GM23338 (cell line): ENCODE data around the gene ZNF543. TPM values are rescaled to one million over a fixed set of nuclear protein-coding genes. Genes with fewer than 3 reads are reported as not detected.

Experiments used
- ATAC-seq: fragments of 200-7000 bp; cut with Tn5 transposase; 3 replicates; pipeline ENCODE4 v1.9.1; 2020
- DNase-seq: peaks from one replicate; pipeline ENCODE4 v3.0.0-alpha.2; 2015; ENCODE audit warnings: low spot score
- H2AFZ ChIP-seq: fragments of 200-600 bp; sonication (generic); 2 replicates; pipeline ENCODE4 v1.8.0; 2016; ENCODE audit warnings: antibody characterized with exemption, mild to moderate bottlenecking, moderate library complexity
- H3F3A ChIP-seq: fragments of 200-600 bp; sonication (generic); replicated peaks from 2 replicates; pipeline ENCODE4 v1.8.0; 2017; ENCODE audit warnings: antibody characterized with exemption, mixed run types, low read depth
- H3K27ac ChIP-seq: fragments of 200-600 bp; sonication (generic); 2 replicates; pipeline ENCODE4 v1.6.1; 2016; ENCODE audit warnings: low read depth
- H3K27me3 ChIP-seq: fragments of 200-600 bp; sonication (generic); 2 replicates; pipeline ENCODE4 v1.8.0; 2016; ENCODE audit warnings: mild to moderate bottlenecking, mixed run types, moderate library complexity; ENCODE audit not compliant: insufficient read depth
- H3K36me3 ChIP-seq: fragments of 200-600 bp; sonication (generic); 2 replicates; pipeline ENCODE4 v1.8.0; 2016; ENCODE audit warnings: mild to moderate bottlenecking; ENCODE audit not compliant: insufficient read depth
- H3K4me1 ChIP-seq: fragments of 200-600 bp; sonication (generic); 2 replicates; pipeline ENCODE4 v1.8.0; 2016; ENCODE audit warnings: mild to moderate bottlenecking, moderate library complexity; ENCODE audit not compliant: insufficient read depth
- H3K4me2 ChIP-seq: fragments of 200-600 bp; sonication (generic); 2 replicates; pipeline ENCODE4 v1.7.1; 2017; ENCODE audit warnings: mixed run types
- H3K4me3 ChIP-seq: fragments of 200-600 bp; sonication (generic); 2 replicates; pipeline ENCODE4 v1.6.1; 2016; ENCODE audit warnings: mixed run types
- H3K79me2 ChIP-seq: fragments of 200-600 bp; sonication (generic); replicated peaks from 2 replicates; pipeline ENCODE4 v1.8.0; 2017; ENCODE audit warnings: mild to moderate bottlenecking; ENCODE audit not compliant: insufficient read depth
- H3K9me2 ChIP-seq: fragments of 200-600 bp; sonication (generic); 2 replicates; pipeline ENCODE4 v1.8.0; 2017; ENCODE audit not compliant: insufficient read depth
- H4K20me1 ChIP-seq: fragments of 200-600 bp; sonication (generic); replicated peaks from 2 replicates; pipeline ENCODE4 v1.8.0; 2017; ENCODE audit warnings: mild to moderate bottlenecking; ENCODE audit not compliant: insufficient read depth
- H3K27ac Mint-ChIP-seq: 2 replicates; pipeline ENCODE4 v1.8.0; 2020; ENCODE audit warnings: inconsistent platforms, mild to moderate bottlenecking, moderate library complexity, mixed read lengths
- H3K27me3 Mint-ChIP-seq: 3 replicates; pipeline ENCODE4 v1.8.0; 2022; ENCODE audit warnings: low read depth, mild to moderate bottlenecking, moderate library complexity, mixed read lengths, inconsistent platforms; ENCODE audit not compliant: insufficient read depth, poor library complexity
- H3K36me3 Mint-ChIP-seq: 3 replicates; pipeline ENCODE4 v1.8.0; 2021; ENCODE audit warnings: low read depth, mild to moderate bottlenecking, inconsistent platforms, moderate library complexity, mixed read lengths
- H3K4me1 Mint-ChIP-seq: 3 replicates; pipeline ENCODE4 v1.8.0; 2020; ENCODE audit warnings: mild to moderate bottlenecking, inconsistent platforms, mixed read lengths
- H3K4me3 Mint-ChIP-seq: 3 replicates; pipeline ENCODE4 v1.8.0; 2021; ENCODE audit warnings: moderate library complexity, mild to moderate bottlenecking, inconsistent platforms, mixed read lengths
- H3K9me3 Mint-ChIP-seq: 3 replicates; pipeline ENCODE4 v1.8.0; 2020; ENCODE audit warnings: moderate library complexity, mild to moderate bottlenecking, inconsistent platforms, mixed read lengths
- JUNB ChIP-seq: IDR thresholded peaks from one replicate; pipeline ENCODE4 v1.6.1; 2016; ENCODE audit warnings: antibody characterized with exemption; ENCODE audit not compliant: unreplicated experiment
- NANOG ChIP-seq: IDR thresholded peaks from 2 replicates; pipeline ENCODE4 v1.6.1; 2016; ENCODE audit warnings: antibody characterized with exemption, borderline replicate concordance
- POLR2AphosphoS5 ChIP-seq: IDR thresholded peaks from 2 replicates; pipeline ENCODE4 v1.6.1; 2016; ENCODE audit warnings: antibody characterized with exemption, low read depth
- STAT1 ChIP-seq: IDR thresholded peaks from one replicate; pipeline ENCODE4 v1.6.1; 2016; ENCODE audit warnings: antibody characterized with exemption; ENCODE audit not compliant: unreplicated experiment
- ZNF331 ChIP-seq: fragments of 250-450 bp; sonication (Bioruptor Pico); IDR thresholded peaks from 2 replicates; pipeline ENCODE4 v1.5.0; 2020; ENCODE audit warnings: low read depth, mild to moderate bottlenecking, moderate library complexity
- polyA plus RNA-seq: library from polyadenylated mRNA; unstranded; fragments of >200 nt; fragmentation: Nextera tagmentation; extraction: Ambion mirVana; gene quantifications from 2 replicates; pipeline ENCODE4 v1.2.1, GENCODE V29; 2016
- total RNA-seq: library from RNA; depleted of rRNA; stranded (reverse); fragments of >200 nt; shearing (Covaris generic); gene quantifications from 2 replicates; pipeline ENCODE4 v1.2.3, GENCODE V29; 2014
- TF ChIP-seq, protein P1 (sequence below), 2 experiments: fragments of 200-600 bp in 1 of 2; sonication (generic) in 1 of 2; conservative IDR thresholded peaks; 2 replicates each; pipeline versions ENCODE4 v1.5.1 to v1.6.1; 2016 to 2017; ENCODE audit warnings: antibody characterized with exemption in 2 of 2, low read depth in 2 of 2, mild to moderate bottlenecking in 2 of 2, moderate library complexity in 1 of 2
- TF ChIP-seq, protein P2 (sequence below): fragments of 250-450 bp; sonication (Bioruptor Pico); IDR thresholded peaks from 2 replicates; pipeline ENCODE4 v1.5.0; 2020; ENCODE audit warnings: mild to moderate bottlenecking, moderate library complexity
- TF ChIP-seq, protein P3 (sequence below): IDR thresholded peaks from one replicate; pipeline ENCODE4 v1.6.1; 2018; ENCODE audit warnings: antibody characterized with exemption; ENCODE audit not compliant: unreplicated experiment

The ZNF543 gene
- total and polyA plus RNA-seq, 2 experiments from 2014 or later, result 2.4 to 10.3 TPM

DNA sequence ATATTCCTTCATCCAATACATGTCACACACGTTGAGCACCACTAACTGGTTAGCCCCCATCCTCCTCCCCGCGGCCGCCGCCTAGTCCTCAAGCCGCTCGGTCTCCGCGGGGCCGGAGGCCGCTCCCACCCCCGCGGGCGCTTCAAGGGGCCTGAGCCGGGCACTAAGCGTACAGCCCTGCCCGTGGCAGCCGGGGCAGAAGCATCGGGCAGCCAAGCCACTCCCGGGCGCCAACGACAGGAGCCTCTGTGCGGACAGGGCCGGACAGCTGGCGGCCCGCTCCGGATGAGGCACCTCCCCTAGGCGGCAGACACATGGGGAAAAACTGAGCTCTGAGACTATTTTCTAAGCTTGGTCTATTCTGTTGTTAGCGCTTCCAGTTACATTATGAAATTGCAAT is 2.8 kb upstream of the ZNF543 start:
- Histone ChIP-seq H3F3A (peaks cover 11% of the 10 kb centered on the region; the same call in 1 of the 2 replicates), H3K4me3 (peak overlapping the region; percentile 54), H3K27me3 (peaks cover 47% of the 10 kb centered on the region), H3K9me2 (no peaks in the 10 kb centered on the region), H3K4me1 (peaks cover 13% of the 10 kb centered on the region), H3K27ac (no peak overlapping the region), H3K36me3 (no peaks in the 10 kb centered on the region), H2AFZ (peak overlapping the region; percentile 86), H3K4me2 (peak overlapping the region; percentile 75), H4K20me1 (no peaks in the 10 kb centered on the region), H3K79me2 (peaks cover 17% of the 10 kb centered on the region)
- peaks cover 9% of the 10 kb centered on the region for H3K27me3 Mint-ChIP-seq
- no peaks in the 10 kb centered on the region for H3K9me3 Mint-ChIP-seq
- H3K36me3 Mint-ChIP-seq, result no peaks in the 10 kb centered on the region
- TF ChIP-seq NANOG, result no peak
- TF ChIP-seq, protein P1, sequence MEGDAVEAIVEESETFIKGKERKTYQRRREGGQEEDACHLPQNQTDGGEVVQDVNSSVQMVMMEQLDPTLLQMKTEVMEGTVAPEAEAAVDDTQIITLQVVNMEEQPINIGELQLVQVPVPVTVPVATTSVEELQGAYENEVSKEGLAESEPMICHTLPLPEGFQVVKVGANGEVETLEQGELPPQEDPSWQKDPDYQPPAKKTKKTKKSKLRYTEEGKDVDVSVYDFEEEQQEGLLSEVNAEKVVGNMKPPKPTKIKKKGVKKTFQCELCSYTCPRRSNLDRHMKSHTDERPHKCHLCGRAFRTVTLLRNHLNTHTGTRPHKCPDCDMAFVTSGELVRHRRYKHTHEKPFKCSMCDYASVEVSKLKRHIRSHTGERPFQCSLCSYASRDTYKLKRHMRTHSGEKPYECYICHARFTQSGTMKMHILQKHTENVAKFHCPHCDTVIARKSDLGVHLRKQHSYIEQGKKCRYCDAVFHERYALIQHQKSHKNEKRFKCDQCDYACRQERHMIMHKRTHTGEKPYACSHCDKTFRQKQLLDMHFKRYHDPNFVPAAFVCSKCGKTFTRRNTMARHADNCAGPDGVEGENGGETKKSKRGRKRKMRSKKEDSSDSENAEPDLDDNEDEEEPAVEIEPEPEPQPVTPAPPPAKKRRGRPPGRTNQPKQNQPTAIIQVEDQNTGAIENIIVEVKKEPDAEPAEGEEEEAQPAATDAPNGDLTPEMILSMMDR (conservative IDR thresholded peaks at IDR 0.05; ENCODE audit: low read depth in 2 of 2), result no peak
- H3K4me1 Mint-ChIP-seq, result peaks cover 16% of the 10 kb centered on the region; the same call in 2 of the 3 replicates
- peak overlapping the region; percentile 45; the same call in 2 of the 3 replicates for H3K4me3 Mint-ChIP-seq
- ATAC-seq (peak; percentile 49), DNase-seq (peak; percentile 66)
- no peak overlapping the region for H3K27ac Mint-ChIP-seq

DNA sequence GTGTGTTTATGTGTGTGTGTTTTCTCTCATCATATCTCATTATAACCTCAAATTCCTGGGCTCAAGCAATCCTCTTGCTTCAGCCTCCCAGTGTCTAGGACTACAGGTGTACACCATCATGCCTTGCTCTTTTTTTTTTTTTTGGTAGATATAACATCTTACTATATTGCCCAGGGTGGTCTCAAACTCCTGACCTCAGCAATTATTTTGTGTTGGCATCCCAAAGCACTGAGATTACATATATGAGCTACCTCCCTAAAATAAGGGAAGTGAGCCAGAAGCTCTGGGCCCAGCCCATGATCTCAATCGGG is 448 bp upstream of the ZNF543 start:
- Histone ChIP-seq H3F3A (peaks cover 12% of the 10 kb centered on the region; the same call in 1 of the 2 replicates), H3K4me2 (peak overlapping the region; percentile 75), H3K4me3 (peak overlapping the region; percentile 91), H3K79me2 (peaks cover 24% of the 10 kb centered on the region), H3K27ac (peak overlapping the region; percentile 74), H4K20me1 (no peaks in the 10 kb centered on the region), H2AFZ (peak overlapping the region; percentile 1; the same call in 1 of the 2 replicates), H3K36me3 (0 out of 2 replicates have a peak, but pooled peaks cover 4% of the 10 kb centered on the region), H3K27me3 (peaks cover 37% of the 10 kb centered on the region), H3K9me2 (no peaks in the 10 kb centered on the region), H3K4me1 (peaks cover 13% of the 10 kb centered on the region)
- DNase-seq (no peak), ATAC-seq (no peak)
- no peaks in the 10 kb centered on the region for H3K9me3 Mint-ChIP-seq
- peak overlapping the region; percentile 96 for H3K27ac Mint-ChIP-seq
- peaks cover 16% of the 10 kb centered on the region; the same call in 2 of the 3 replicates for H3K4me1 Mint-ChIP-seq
- H3K36me3 Mint-ChIP-seq, result peaks cover 14% of the 10 kb centered on the region
- peak overlapping the region; percentile 88 for H3K4me3 Mint-ChIP-seq
- H3K27me3 Mint-ChIP-seq, result peaks cover 9% of the 10 kb centered on the region
- TF ChIP-seq ZNF331 (no peak), JUNB (no peak), POLR2AphosphoS5 (no peak), STAT1 (no peak)
- TF ChIP-seq, protein P2, sequence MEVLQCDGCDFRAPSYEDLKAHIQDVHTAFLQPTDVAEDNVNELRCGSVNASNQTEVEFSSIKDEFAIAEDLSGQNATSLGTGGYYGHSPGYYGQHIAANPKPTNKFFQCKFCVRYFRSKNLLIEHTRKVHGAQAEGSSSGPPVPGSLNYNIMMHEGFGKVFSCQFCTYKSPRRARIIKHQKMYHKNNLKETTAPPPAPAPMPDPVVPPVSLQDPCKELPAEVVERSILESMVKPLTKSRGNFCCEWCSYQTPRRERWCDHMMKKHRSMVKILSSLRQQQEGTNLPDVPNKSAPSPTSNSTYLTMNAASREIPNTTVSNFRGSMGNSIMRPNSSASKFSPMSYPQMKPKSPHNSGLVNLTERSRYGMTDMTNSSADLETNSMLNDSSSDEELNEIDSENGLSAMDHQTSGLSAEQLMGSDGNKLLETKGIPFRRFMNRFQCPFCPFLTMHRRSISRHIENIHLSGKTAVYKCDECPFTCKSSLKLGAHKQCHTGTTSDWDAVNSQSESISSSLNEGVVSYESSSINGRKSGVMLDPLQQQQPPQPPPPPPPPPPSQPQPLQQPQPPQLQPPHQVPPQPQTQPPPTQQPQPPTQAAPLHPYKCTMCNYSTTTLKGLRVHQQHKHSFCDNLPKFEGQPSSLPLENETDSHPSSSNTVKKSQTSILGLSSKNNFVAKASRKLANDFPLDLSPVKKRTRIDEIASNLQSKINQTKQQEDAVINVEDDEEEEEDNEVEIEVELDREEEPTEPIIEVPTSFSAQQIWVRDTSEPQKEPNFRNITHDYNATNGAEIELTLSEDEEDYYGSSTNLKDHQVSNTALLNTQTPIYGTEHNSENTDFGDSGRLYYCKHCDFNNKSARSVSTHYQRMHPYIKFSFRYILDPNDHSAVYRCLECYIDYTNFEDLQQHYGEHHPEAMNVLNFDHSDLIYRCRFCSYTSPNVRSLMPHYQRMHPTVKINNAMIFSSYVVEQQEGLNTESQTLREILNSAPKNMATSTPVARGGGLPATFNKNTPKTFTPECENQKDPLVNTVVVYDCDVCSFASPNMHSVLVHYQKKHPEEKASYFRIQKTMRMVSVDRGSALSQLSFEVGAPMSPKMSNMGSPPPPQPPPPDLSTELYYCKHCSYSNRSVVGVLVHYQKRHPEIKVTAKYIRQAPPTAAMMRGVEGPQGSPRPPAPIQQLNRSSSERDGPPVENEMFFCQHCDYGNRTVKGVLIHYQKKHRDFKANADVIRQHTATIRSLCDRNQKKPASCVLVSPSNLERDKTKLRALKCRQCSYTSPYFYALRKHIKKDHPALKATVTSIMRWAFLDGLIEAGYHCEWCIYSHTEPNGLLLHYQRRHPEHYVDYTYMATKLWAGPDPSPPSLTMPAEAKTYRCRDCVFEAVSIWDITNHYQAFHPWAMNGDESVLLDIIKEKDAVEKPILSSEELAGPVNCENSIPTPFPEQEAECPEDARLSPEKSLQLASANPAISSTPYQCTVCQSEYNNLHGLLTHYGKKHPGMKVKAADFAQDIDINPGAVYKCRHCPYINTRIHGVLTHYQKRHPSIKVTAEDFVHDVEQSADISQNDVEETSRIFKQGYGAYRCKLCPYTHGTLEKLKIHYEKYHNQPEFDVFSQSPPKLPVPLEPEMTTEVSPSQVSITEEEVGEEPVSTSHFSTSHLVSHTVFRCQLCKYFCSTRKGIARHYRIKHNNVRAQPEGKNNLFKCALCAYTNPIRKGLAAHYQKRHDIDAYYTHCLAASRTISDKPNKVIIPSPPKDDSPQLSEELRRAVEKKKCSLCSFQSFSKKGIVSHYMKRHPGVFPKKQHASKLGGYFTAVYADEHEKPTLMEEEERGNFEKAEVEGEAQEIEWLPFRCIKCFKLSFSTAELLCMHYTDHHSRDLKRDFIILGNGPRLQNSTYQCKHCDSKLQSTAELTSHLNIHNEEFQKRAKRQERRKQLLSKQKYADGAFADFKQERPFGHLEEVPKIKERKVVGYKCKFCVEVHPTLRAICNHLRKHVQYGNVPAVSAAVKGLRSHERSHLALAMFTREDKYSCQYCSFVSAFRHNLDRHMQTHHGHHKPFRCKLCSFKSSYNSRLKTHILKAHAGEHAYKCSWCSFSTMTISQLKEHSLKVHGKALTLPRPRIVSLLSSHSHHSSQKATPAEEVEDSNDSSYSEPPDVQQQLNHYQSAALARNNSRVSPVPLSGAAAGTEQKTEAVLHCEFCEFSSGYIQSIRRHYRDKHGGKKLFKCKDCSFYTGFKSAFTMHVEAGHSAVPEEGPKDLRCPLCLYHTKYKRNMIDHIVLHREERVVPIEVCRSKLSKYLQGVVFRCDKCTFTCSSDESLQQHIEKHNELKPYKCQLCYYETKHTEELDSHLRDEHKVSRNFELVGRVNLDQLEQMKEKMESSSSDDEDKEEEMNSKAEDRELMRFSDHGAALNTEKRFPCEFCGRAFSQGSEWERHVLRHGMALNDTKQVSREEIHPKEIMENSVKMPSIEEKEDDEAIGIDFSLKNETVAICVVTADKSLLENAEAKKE (CRISPR knock-in tag), result no peak
- TF ChIP-seq, protein P3, sequence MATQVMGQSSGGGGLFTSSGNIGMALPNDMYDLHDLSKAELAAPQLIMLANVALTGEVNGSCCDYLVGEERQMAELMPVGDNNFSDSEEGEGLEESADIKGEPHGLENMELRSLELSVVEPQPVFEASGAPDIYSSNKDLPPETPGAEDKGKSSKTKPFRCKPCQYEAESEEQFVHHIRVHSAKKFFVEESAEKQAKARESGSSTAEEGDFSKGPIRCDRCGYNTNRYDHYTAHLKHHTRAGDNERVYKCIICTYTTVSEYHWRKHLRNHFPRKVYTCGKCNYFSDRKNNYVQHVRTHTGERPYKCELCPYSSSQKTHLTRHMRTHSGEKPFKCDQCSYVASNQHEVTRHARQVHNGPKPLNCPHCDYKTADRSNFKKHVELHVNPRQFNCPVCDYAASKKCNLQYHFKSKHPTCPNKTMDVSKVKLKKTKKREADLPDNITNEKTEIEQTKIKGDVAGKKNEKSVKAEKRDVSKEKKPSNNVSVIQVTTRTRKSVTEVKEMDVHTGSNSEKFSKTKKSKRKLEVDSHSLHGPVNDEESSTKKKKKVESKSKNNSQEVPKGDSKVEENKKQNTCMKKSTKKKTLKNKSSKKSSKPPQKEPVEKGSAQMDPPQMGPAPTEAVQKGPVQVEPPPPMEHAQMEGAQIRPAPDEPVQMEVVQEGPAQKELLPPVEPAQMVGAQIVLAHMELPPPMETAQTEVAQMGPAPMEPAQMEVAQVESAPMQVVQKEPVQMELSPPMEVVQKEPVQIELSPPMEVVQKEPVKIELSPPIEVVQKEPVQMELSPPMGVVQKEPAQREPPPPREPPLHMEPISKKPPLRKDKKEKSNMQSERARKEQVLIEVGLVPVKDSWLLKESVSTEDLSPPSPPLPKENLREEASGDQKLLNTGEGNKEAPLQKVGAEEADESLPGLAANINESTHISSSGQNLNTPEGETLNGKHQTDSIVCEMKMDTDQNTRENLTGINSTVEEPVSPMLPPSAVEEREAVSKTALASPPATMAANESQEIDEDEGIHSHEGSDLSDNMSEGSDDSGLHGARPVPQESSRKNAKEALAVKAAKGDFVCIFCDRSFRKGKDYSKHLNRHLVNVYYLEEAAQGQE, result no peak
